K562 (cell line): Measurements from ENCODE around the gene IL1RN. TPM values are rescaled to one million over a fixed set of nuclear protein-coding genes. Genes with fewer than 3 reads are reported as not detected.

Source experiments
- ATAC-seq: fragments of 200-7000 bp; cut with Tn5 transposase; 3 replicates; pipeline ENCODE4 v1.9.1; 2020; ENCODE audit warnings: moderate library complexity
- BruUV-seq: library from RNA; stranded (reverse); fragments of 400-500 nt; replicated peaks from 2 replicates; lab custom pipeline; 2021; lab: Mats Ljungman, UMichigan
- CTCF ChIA-PET: fragments of 300-600 bp; formaldehyde crosslinking; extraction: SDS; loops from one replicate; lab custom pipeline; 2021; ENCODE audit warnings: low intra/inter-chr PET ratio; lab: Yijun Ruan, JAX
- POLR2A ChIA-PET: fragments of 300-600, 350-650 bp; sonication (Branson Sonifier 250); formaldehyde crosslinking; extraction: SDS; loops from one replicate; lab custom pipeline; 2021; ENCODE audit warnings: antibody characterized with exemption, inconsistent platforms; lab: Yijun Ruan, JAX
- DNase-seq, 4 experiments: peaks; one replicate each; pipeline versions ENCODE4 v3.0.0 to v3.0.0-alpha.2; 2011 to 2018; ENCODE audit warnings: low spot score in 3 of 4, mixed read lengths in 3 of 4; ENCODE audit errors: extremely low read depth in 1 of 4
- FAIRE-seq: peaks from 2 replicates; lab custom pipeline; 2011; peaks lifted over from hg19 to GRCh38; lab: Jason Lieb, UNC
- H2AFZ ChIP-seq: 2 replicates; pipeline ENCODE4 v1.6.0; 2011; ENCODE audit warnings: low read depth, low read length, control low read depth, inconsistent platforms
- H3K27ac ChIP-seq: fragments of 200-600 bp; 3 replicates; pipeline ENCODE4 v1.8.0; 2011; ENCODE audit warnings: low read depth, mild to moderate bottlenecking, control low read depth, inconsistent platforms, low read length, moderate library complexity, mixed read lengths; ENCODE audit errors: extremely low read depth
- H3K27me3 ChIP-seq, 2 experiments: fragments of 300-600 bp in 1 of 2; 2 replicates in 1 of 2; 3 replicates in 1 of 2; pipeline versions ENCODE4 v1.6.0 to v1.8.0; 2011; ENCODE audit warnings: inconsistent platforms in 2 of 2, low read length in 2 of 2, mild to moderate bottlenecking in 1 of 2, mixed read lengths in 1 of 2, moderate library complexity in 1 of 2; ENCODE audit not compliant: control insufficient read depth in 2 of 2, insufficient read depth in 2 of 2
- H3K36me3 ChIP-seq: fragments of 300-600 bp; 3 replicates; pipeline ENCODE4 v1.8.0; 2011; ENCODE audit warnings: mild to moderate bottlenecking, low read length, inconsistent platforms; ENCODE audit not compliant: control insufficient read depth, insufficient read depth
- H3K4me1 ChIP-seq, 2 experiments: fragments of 200-600 bp in 1 of 2; replicated peaks in 1 of 2; 2 replicates in 1 of 2; 3 replicates in 1 of 2; pipeline versions ENCODE4 v1.5.1 to v1.8.0; 2011; ENCODE audit warnings: inconsistent platforms in 2 of 2, low read length in 2 of 2, mild to moderate bottlenecking in 1 of 2, mixed read lengths in 1 of 2, moderate library complexity in 1 of 2; ENCODE audit not compliant: control insufficient read depth in 2 of 2, insufficient read depth in 2 of 2
- H3K4me2 ChIP-seq: 2 replicates; pipeline ENCODE4 v1.6.1; 2011; ENCODE audit warnings: low read length, control low read depth, inconsistent platforms, mixed read lengths; ENCODE audit not compliant: insufficient read depth
- H3K4me3 ChIP-seq: fragments of 200-600 bp; sonication (generic), shearing (Covaris generic); 2 replicates; pipeline ENCODE4 v1.5.1; 2016; ENCODE audit warnings: control low read depth, inconsistent platforms
- H3K79me2 ChIP-seq: fragments of 200-600 bp; 3 replicates; pipeline ENCODE4 v1.8.0; 2011; ENCODE audit warnings: low read length, inconsistent platforms; ENCODE audit not compliant: control insufficient read depth, insufficient read depth
- H3K9ac ChIP-seq, 2 experiments: 2 replicates each; pipeline versions ENCODE4 v1.6.0 to v1.6.1; 2011; ENCODE audit warnings: low read depth in 2 of 2, low read length in 2 of 2, control low read depth in 1 of 2, inconsistent platforms in 1 of 2, mild to moderate bottlenecking in 1 of 2, mixed read lengths in 1 of 2; ENCODE audit not compliant: insufficient read depth in 1 of 2
- H3K9me1 ChIP-seq: one replicate; pipeline ENCODE4 v1.6.0; 2011; ENCODE audit warnings: inconsistent platforms, mild to moderate bottlenecking, low read length, moderate library complexity; ENCODE audit not compliant: control insufficient read depth, insufficient read depth
- H3K9me3 ChIP-seq: replicated peaks from 2 replicates; pipeline ENCODE4 v1.5.1; 2011; ENCODE audit warnings: low read depth, low read length, inconsistent platforms; ENCODE audit not compliant: control insufficient read depth, insufficient read depth
- H4K20me1 ChIP-seq: replicated peaks from 2 replicates; pipeline ENCODE4 v1.6.1; 2011; ENCODE audit warnings: low read length, inconsistent platforms, mixed read lengths; ENCODE audit not compliant: control insufficient read depth, insufficient read depth
- CTCF ChIP-seq, 3 experiments: IDR thresholded peaks in 2 of 3; conservative IDR thresholded peaks in 1 of 3; 2 replicates each; pipeline ENCODE4 v1.5.1; 2011 to 2012; ENCODE audit warnings: low read length in 3 of 3, mild to moderate bottlenecking in 3 of 3, control low read depth in 2 of 3, improper control_type of control experiment in 1 of 3, inconsistent platforms in 1 of 3, low read depth in 1 of 3, mixed read lengths in 1 of 3, moderate library complexity in 1 of 3; ENCODE audit not compliant: insufficient read depth in 2 of 3
- CXXC5 ChIP-seq: fragments of 250-450 bp; sonication (Bioruptor Pico); IDR thresholded peaks from 2 replicates; pipeline ENCODE4 v1.8.0; 2022; ENCODE audit warnings: inconsistent platforms, mild to moderate bottlenecking, moderate library complexity
- DACH1 ChIP-seq: fragments of 450-650 bp; IDR thresholded peaks from 2 replicates; pipeline ENCODE4 v1.6.1; 2018; ENCODE audit not compliant: partially characterized antibody
- ETS1 ChIP-seq: conservative IDR thresholded peaks from 2 replicates; pipeline ENCODE4 v1.6.1; 2011; ENCODE audit warnings: low read depth, mild to moderate bottlenecking, low read length; ENCODE audit not compliant: control insufficient read depth
- HEY1 ChIP-seq: fragments of 250-450 bp; sonication (Bioruptor Pico); IDR thresholded peaks from 2 replicates; pipeline ENCODE4 v1.5.0; 2020; ENCODE audit warnings: mild to moderate bottlenecking, moderate library complexity, borderline replicate concordance
- MAZ ChIP-seq, 2 experiments: fragments of 450-650 bp in 1 of 2; sonication (generic) in 1 of 2; formaldehyde crosslinking; IDR thresholded peaks in 1 of 2; conservative IDR thresholded peaks in 1 of 2; 2 replicates each; pipeline versions ENCODE4 v1.4.0 to v1.5.0; 2020; ENCODE audit warnings: mild to moderate bottlenecking in 1 of 2, missing genetic modification reagents in 1 of 2
- RNF2 ChIP-seq: sonication (generic); IDR thresholded peaks from 2 replicates; pipeline ENCODE4 v1.6.1; 2016
- SAFB2 ChIP-seq: fragments of 200-400 bp; formaldehyde crosslinking; IDR thresholded peaks from 2 replicates; pipeline ENCODE4 v1.6.1; 2018; ENCODE audit warnings: borderline replicate concordance, low read length, low read depth, moderate library complexity; ENCODE audit not compliant: severe bottlenecking
- TOE1 ChIP-seq, 2 experiments: fragments of 450-650 bp in 1 of 2; sonication (generic) in 1 of 2; formaldehyde crosslinking in 1 of 2; IDR thresholded peaks; 2 replicates each; pipeline versions ENCODE4 v1.7.1 to v1.8.0; 2016 to 2022; ENCODE audit warnings: borderline replicate concordance in 2 of 2, mild to moderate bottlenecking in 2 of 2, antibody characterized with exemption in 1 of 2, inconsistent platforms in 1 of 2, low read depth in 1 of 2, missing genetic modification reagents in 1 of 2, moderate library complexity in 1 of 2
- WGBS: fragments of 100-300 bp; shearing (Covaris generic); methylation state at CpG from one replicate; pipeline ENCODE4 v1.1.6; 2016; ENCODE audit warnings: low coverage, mixed read lengths; ENCODE audit not compliant: insufficient coverage; ENCODE audit errors: missing lambda C conversion rate; 5-methylcytosine and 5-hydroxymethylcytosine counted together
- in situ Hi-C: fragments of 300-500 bp; cut with MboI; formaldehyde crosslinking; loops from 4 replicates; pipeline ENCODE4 v1.15.0; 2018; ENCODE audit warnings: inconsistent platforms, mixed read lengths
- intact Hi-C: fragments of 100-400 bp; cut with micrococcal nuclease; formaldehyde crosslinking; loops from 2 replicates; pipeline ENCODE4 v1.14.2; 2022
- polyA plus RNA-seq, 8 experiments: library from polyadenylated mRNA; depleted of rRNA in 4 of 8; stranded (reverse) in 5 of 8; unstranded in 3 of 8; fragments of >200 nt; fragmentation: Nextera tagmentation in 2 of 8; fragmentation: Illumina TruSeq in 1 of 8; extraction: Ambion mirVana in 2 of 8; extraction: Trizol in 1 of 8; gene quantifications; 2 replicates each; pipeline versions ENCODE4 v1.2.1 to v1.2.3, GENCODE V29; 2011 to 2014; ENCODE audit warnings: inconsistent platforms in 1 of 8, missing spikeins in 1 of 8
- total RNA-seq, 7 experiments: library from RNA; depleted of rRNA in 6 of 7; stranded (reverse); fragments of >200 nt in 6 of 7; fragmentation: Illumina TruSeq in 2 of 7; extraction: Trizol in 2 of 7; gene quantifications; 2 replicates each; pipeline versions ENCODE4 v1.2.1 to v1.2.3, GENCODE V29; 2011 to 2021; ENCODE audit warnings: low replicate concordance in 1 of 7
- TF ChIP-seq, protein P1 (sequence below), 2 experiments: fragments of 450-650 bp; IDR thresholded peaks; 2 replicates each; pipeline ENCODE4 v1.6.1; 2016

IL1RN gene
- total and polyA plus RNA-seq, 9 of the 15 experiments (the other 6 are each of a cell fraction or from before 2014, with no cell fraction given), result 0.13 TPM; not detected in 8

- TF ChIP-seq MAZ (CRISPR knock-in tag; conservative IDR thresholded peaks at IDR 0.05 in 1 of 2, IDR thresholded peaks at IDR 0.05 in 1 of 2), result peak; percentile 77 to 94
- TF ChIP-seq SAFB2, result no peak
- TF ChIP-seq CXXC5, result peak; percentile 31; the same call in 1 of the 2 replicates
- peak; percentile 56; the same call in 1 of the 2 replicates for TF ChIP-seq RNF2
- peak; percentile 77 for TF ChIP-seq ETS1
These were observed 46.4 kb downstream of the IL1RN start, which contains the start of gene PSD4 (continued) for GRCh38 chr2:113173542-113174375.

DNA sequence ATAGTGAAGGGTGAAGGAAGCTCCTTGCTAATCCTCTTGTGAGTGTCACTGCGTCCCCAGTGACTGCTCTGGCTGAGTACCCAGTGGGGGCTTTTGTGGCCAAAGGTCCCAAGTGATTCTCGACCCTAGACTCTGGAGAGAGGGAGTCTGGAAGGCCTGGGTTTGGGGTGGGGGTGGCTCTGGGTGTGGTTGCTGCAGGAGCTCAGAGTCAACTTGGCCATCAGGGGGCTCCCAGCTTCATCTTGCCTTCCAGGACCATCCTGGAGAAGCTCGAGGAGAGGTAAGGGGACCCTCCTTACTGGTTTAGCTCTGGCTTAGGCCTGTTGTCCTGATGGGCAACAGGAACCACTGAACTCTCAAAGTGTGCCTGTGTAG lies 47.0 kb downstream of the IL1RN start:
- Histone ChIP-seq H2AFZ (peak overlapping the region; percentile 90), H3K4me1 (peaks cover 20 to 26% of the 10 kb centered on the region in 2 experiments), H3K4me3 (peak overlapping the region; percentile 70), H3K9ac (peak overlapping the region; percentile 80 to 92), H3K9me1 (peaks cover 2% of the 10 kb centered on the region), H3K79me2 (peaks cover 27% of the 10 kb centered on the region), H3K27ac (peak overlapping the region; percentile 83), H3K36me3 (peaks cover 19% of the 10 kb centered on the region; the same call in 2 of the 3 replicates), H3K4me2 (peak overlapping the region; percentile 89), H3K27me3 (no peaks in the 10 kb centered on the region), H4K20me1 (no peaks in the 10 kb centered on the region), H3K9me3 (no peaks in the 10 kb centered on the region)
- TF ChIP-seq CTCF (IDR thresholded peaks at IDR 0.05 in 2 of 3, conservative IDR thresholded peaks at IDR 0.05 in 1 of 3; ENCODE audit: insufficient read depth in 2 of 3, low read depth in 1 of 3, low read length in 3 of 3) (peak; percentile 25 to 37 (median 26); a peak in 3 of 6 replicates), HEY1 (CRISPR knock-in tag) (no peak), TOE1 (IDR thresholded peaks at IDR 0.05; ENCODE audit: borderline replicate concordance) (0 out of 2 replicates have a peak, but pooled peaks have one; percentile 3), TOE1 (CRISPR knock-in tag; IDR thresholded peaks at IDR 0.05; ENCODE audit: borderline replicate concordance, low read depth) (no peak), DACH1 (no peak)
- TF ChIP-seq, protein P1, sequence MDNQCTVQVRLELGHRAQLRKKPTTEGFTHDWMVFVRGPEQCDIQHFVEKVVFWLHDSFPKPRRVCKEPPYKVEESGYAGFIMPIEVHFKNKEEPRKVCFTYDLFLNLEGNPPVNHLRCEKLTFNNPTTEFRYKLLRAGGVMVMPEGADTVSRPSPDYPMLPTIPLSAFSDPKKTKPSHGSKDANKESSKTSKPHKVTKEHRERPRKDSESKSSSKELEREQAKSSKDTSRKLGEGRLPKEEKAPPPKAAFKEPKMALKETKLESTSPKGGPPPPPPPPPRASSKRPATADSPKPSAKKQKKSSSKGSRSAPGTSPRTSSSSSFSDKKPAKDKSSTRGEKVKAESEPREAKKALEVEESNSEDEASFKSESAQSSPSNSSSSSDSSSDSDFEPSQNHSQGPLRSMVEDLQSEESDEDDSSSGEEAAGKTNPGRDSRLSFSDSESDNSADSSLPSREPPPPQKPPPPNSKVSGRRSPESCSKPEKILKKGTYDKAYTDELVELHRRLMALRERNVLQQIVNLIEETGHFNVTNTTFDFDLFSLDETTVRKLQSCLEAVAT (IDR thresholded peaks at IDR 0.05), result 0 out of 4 replicates have a peak, but pooled peaks of 1 of the 2 experiments have one; percentile 1
- ATAC-seq (peak; percentile 62), DNase-seq (peak; percentile 53 to 56 (median 55)), FAIRE-seq (peak; percentile 71)
- WGBS, result 0% methylated on average over 3 of the region's 3 CpGs
- no TSS peak for BruUV-seq
- CTCF ChIA-PET, result no interaction called here
- intact Hi-C loops, result loop anchor here (5.0 kb wide), 1 partner anchor 37 kb away; no protein-coding TSS in a partner anchor
- in situ Hi-C loops, result no loop called here
- POLR2A ChIA-PET, result interaction anchor here (0.6 to 3.3 kb wide), 5 partner anchors 9 to 411 kb away, joined by 3 to 32 read pairs (median 4); no protein-coding TSS in a partner anchor
